ENCODE measurements around the gene LILRB4.

The LILRB4 gene

DNA sequence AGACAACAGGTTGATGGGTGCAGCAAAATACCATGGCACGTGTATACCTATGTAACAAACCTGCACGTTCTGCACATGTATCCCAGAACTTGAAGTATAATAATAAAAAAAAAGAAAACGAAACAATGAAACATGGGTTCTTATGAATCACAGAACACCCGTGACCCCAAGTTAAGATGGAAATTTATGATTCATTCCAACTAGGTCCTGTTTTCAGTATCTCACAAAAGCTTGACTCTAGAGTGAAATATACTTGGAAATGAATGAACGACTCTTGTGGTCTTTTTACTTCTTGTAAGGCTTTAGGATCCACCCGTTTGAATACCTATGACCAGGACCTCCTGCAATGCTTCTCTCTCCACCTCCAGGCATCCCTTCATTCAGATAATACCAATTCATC is 3.5 kb upstream of the LILRB4 start:
- DNase-seq (ENCODE audit: insufficient read length, low spot score), result no peak
- TF ChIP-seq, protein P1, sequence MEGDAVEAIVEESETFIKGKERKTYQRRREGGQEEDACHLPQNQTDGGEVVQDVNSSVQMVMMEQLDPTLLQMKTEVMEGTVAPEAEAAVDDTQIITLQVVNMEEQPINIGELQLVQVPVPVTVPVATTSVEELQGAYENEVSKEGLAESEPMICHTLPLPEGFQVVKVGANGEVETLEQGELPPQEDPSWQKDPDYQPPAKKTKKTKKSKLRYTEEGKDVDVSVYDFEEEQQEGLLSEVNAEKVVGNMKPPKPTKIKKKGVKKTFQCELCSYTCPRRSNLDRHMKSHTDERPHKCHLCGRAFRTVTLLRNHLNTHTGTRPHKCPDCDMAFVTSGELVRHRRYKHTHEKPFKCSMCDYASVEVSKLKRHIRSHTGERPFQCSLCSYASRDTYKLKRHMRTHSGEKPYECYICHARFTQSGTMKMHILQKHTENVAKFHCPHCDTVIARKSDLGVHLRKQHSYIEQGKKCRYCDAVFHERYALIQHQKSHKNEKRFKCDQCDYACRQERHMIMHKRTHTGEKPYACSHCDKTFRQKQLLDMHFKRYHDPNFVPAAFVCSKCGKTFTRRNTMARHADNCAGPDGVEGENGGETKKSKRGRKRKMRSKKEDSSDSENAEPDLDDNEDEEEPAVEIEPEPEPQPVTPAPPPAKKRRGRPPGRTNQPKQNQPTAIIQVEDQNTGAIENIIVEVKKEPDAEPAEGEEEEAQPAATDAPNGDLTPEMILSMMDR (IDR thresholded peaks at IDR 0.05; ENCODE audit: insufficient read depth, missing control alignments), result no peak
- FAIRE-seq, result no peak

DNA sequence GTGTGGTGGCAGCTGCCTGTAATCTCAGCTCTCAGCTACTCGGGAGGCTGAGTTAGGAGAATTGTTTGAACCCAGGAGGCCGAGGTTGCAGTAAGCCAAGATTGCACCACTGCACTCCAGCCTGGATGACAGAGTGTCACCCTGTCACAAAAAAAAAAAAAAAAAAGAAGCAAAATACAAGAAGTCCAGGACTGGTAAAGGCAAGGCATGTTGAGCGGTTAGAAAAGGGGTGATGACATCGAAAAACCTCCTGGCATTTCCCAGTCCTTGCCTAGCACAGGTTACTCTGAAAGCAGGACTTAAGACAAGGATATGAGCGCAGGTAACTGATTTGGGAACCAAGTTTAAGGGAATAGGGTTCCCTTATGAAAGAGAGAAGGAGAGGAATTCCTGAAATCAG is 2.5 kb upstream of the LILRB4 start:
- DNase-seq (ENCODE audit: insufficient read length, low spot score) (no peak), FAIRE-seq (no peak)
- TF ChIP-seq, protein P1 (IDR thresholded peaks at IDR 0.05; ENCODE audit: insufficient read depth, missing control alignments), result no peak

DNA sequence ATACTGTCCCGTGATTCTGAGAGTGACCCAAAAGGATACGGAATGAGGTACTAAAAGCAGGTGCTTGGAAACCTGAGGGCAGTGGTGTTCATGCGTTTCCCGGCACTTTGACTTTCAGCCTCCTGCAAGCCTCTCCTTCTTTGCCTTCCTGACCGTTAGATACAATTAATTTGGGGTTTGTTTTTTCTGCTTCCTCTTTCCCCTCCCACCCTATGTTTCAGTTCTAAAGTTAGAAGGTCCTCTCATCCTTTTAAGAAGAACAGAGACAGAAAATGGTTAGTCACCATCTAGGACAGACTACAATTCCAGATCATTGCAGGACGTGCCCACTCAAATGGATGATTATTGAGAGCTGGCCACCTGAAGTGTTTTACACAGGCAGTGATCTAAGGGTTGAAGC is 1.8 kb upstream of the LILRB4 start:
- DNase-seq (ENCODE audit: insufficient read length, low spot score), result no peak
- TF ChIP-seq, protein P1 (IDR thresholded peaks at IDR 0.05; ENCODE audit: insufficient read depth, missing control alignments), result no peak
- no peak for FAIRE-seq

DNA sequence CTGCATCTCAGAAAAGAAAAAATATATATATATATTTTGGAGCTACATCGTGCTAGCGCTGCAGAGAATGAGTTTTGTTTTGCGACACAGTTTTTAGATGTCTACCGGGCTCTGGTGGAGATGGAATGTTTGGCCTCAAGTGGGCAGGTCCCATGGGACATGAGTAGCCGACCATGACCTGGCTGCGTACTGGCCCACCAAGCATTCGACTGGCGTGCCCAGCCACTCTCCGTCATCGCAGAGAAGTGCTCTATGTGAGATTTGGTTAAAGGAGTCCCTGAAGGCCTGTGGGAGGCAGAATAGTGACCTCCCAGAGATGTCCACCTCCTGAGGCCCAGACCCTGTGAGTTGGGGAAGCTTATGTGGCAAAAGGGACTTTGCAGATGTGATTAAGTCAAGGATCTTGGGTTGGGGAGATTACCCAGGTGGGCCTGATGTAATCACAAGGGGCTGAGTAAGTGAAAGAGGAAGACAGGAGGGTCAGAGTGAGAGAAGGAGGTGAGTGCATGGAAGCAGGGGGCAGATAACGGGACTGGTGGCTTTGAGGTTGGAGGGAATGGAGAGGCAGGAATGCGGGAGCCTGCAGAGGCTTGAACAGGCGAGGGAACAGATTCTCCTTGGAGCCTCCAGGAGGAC is 821 bp upstream of the LILRB4 start:
- no peak for FAIRE-seq
- TF ChIP-seq, protein P1 (IDR thresholded peaks at IDR 0.05; ENCODE audit: insufficient read depth, missing control alignments), result no peak
- no peak for DNase-seq (ENCODE audit: insufficient read length, low spot score)

DNA sequence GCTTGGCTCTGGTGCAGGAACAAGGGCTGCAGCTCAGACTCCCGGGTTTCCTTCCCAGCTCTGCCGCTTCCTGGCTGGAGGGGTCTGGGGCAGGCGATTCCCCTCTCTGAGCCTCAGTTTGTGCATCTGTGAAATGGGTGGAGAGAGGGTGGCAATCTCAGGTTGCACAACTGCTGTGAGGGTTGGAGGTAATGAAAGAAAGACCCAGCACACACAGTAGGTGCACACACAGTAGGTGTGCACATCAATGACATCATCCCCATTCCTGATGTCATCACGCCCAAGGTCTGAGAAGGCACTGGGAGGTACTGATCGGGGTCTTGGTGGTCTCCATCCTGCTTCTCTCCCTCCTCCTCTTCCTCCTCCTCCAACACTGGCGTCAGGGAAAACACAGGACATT is 2.7 kb downstream of the LILRB4 start:
- DNase-seq (ENCODE audit: insufficient read length, low spot score) (no peak), FAIRE-seq (no peak)
- TF ChIP-seq, protein P1 (IDR thresholded peaks at IDR 0.05; ENCODE audit: insufficient read depth, missing control alignments), result no peak

DNA sequence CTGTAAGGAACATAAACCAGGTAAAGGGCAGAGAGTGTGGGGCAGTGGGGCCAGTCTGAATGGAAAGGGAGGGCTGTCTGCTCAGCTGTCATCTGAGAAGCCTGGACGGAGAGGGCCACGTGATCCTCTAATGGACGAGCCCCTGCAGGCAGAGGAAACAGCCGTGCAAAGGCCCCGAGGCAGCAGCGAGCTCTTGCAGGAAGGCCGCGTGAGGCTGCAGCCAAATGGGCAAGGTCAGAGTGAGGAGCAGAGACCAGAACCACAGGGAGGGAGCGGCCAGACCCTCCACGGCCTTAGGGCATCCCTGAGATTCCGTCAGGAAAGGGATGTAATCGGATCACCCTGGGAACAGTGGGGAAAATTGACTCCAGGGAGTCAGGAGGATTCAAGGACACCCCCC is 4.4 kb downstream of the LILRB4 start:
- DNase-seq (ENCODE audit: insufficient read length, low spot score) (no peak), FAIRE-seq (no peak)
- TF ChIP-seq, protein P1 (IDR thresholded peaks at IDR 0.05; ENCODE audit: insufficient read depth, missing control alignments), result no peak

DNA sequence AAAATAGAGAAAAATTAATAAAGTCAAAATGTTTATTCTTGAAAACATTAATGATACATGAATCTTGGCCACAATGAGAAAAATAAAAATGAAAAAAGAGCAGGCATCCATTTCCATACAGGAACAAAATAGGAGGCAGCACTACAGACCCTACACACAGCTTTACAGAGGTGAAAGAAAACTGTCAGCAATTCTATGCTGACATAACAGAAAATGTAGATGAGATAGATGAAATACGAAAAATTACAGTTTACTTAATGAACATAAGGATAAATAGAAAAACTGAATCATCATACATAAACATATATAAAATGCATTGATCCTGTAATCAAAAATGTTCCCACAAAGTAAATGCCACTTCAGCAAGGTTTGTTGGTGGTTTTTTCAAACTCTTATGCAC is 5.6 kb downstream of the LILRB4 start:
- DNase-seq (ENCODE audit: insufficient read length, low spot score) (no peak), FAIRE-seq (no peak)
- TF ChIP-seq, protein P1 (IDR thresholded peaks at IDR 0.05; ENCODE audit: insufficient read depth, missing control alignments), result no peak
